HEK293 (cell line): ENCODE results near the gene S100A14.

Experiments used
- ZFP41 ChIP-seq: fragments of 450-650 bp; formaldehyde crosslinking; IDR thresholded peaks from 2 replicates; pipeline ENCODE4 v1.5.1; 2016; ENCODE audit warnings: missing biosample characterization, missing genetic modification characterization, borderline replicate concordance
- ZNF510 ChIP-seq: fragments of 450-650 bp; formaldehyde crosslinking; IDR thresholded peaks from 2 replicates; pipeline ENCODE4 v1.5.1; 2018; ENCODE audit warnings: mild to moderate bottlenecking, missing genetic modification characterization, missing biosample characterization; ENCODE audit not compliant: insufficient replicate concordance
- TF ChIP-seq, protein P1 (sequence below): fragments of 450-650 bp; formaldehyde crosslinking; IDR thresholded peaks from 2 replicates; pipeline ENCODE4 v1.5.1; 2016; ENCODE audit warnings: missing biosample characterization, missing genetic modification characterization
- TF ChIP-seq, protein P2 (sequence below): fragments of 450-650 bp; formaldehyde crosslinking; conservative IDR thresholded peaks from 2 replicates; pipeline ENCODE4 v1.5.1; 2016; ENCODE audit warnings: low read depth, missing biosample characterization, missing genetic modification characterization

DNA sequence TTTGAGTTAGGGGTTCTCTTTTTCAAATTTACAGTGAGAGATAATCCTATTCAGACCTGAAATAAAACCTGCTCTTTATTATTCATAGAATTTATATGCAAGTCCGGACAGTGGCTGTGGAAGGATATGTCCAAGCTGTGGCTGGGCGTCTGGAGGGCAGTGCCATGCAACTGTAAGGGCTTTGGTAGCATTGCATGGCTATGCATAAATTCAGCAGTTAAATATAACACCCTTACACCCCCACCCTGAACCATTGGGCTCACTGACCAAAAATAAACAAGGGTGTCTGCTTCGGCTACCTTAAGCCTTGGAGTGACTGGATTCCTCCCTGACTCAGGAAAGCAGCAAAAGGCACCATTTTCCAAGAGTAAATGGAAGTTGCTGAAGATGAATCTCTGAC, 23.2 kb upstream of the S100A14 start:
- TF ChIP-seq, protein P1, sequence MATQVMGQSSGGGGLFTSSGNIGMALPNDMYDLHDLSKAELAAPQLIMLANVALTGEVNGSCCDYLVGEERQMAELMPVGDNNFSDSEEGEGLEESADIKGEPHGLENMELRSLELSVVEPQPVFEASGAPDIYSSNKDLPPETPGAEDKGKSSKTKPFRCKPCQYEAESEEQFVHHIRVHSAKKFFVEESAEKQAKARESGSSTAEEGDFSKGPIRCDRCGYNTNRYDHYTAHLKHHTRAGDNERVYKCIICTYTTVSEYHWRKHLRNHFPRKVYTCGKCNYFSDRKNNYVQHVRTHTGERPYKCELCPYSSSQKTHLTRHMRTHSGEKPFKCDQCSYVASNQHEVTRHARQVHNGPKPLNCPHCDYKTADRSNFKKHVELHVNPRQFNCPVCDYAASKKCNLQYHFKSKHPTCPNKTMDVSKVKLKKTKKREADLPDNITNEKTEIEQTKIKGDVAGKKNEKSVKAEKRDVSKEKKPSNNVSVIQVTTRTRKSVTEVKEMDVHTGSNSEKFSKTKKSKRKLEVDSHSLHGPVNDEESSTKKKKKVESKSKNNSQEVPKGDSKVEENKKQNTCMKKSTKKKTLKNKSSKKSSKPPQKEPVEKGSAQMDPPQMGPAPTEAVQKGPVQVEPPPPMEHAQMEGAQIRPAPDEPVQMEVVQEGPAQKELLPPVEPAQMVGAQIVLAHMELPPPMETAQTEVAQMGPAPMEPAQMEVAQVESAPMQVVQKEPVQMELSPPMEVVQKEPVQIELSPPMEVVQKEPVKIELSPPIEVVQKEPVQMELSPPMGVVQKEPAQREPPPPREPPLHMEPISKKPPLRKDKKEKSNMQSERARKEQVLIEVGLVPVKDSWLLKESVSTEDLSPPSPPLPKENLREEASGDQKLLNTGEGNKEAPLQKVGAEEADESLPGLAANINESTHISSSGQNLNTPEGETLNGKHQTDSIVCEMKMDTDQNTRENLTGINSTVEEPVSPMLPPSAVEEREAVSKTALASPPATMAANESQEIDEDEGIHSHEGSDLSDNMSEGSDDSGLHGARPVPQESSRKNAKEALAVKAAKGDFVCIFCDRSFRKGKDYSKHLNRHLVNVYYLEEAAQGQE (tag by site-specific recombination): no peak
- no peak for TF ChIP-seq ZNF510 (tag by site-specific recombination)
- TF ChIP-seq, protein P2, sequence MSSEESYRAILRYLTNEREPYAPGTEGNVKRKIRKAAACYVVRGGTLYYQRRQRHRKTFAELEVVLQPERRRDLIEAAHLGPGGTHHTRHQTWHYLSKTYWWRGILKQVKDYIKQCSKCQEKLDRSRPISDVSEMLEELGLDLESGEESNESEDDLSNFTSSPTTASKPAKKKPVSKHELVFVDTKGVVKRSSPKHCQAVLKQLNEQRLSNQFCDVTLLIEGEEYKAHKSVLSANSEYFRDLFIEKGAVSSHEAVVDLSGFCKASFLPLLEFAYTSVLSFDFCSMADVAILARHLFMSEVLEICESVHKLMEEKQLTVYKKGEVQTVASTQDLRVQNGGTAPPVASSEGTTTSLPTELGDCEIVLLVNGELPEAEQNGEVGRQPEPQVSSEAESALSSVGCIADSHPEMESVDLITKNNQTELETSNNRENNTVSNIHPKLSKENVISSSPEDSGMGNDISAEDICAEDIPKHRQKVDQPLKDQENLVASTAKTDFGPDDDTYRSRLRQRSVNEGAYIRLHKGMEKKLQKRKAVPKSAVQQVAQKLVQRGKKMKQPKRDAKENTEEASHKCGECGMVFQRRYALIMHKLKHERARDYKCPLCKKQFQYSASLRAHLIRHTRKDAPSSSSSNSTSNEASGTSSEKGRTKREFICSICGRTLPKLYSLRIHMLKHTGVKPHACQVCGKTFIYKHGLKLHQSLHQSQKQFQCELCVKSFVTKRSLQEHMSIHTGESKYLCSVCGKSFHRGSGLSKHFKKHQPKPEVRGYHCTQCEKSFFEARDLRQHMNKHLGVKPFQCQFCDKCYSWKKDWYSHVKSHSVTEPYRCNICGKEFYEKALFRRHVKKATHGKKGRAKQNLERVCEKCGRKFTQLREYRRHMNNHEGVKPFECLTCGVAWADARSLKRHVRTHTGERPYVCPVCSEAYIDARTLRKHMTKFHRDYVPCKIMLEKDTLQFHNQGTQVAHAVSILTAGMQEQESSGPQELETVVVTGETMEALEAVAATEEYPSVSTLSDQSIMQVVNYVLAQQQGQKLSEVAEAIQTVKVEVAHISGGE (tag by site-specific recombination): no peak
- no peak for TF ChIP-seq ZFP41 (tag by site-specific recombination)
